Tibial artery (tissue), 4 donors: Measurements from ENCODE around the gene MYEF2.
A peak's percentile ranks its signal among the peaks of the same experiment; 100 is the strongest.

Experiments used
- DNase-seq, 2 donors: peaks; one replicate each; pipeline ENCODE4 v3.0.0-alpha.2; 2019
- H3K27ac ChIP-seq, 2 donors: fragments of 200-600 bp; sonication (generic) in 1 of 2; 1 replicate in 1 of 2; 2 replicates in 1 of 2; pipeline ENCODE4 v1.5.1; 2018 to 2019; ENCODE audit warnings: mild to moderate bottlenecking in 1 of 2
- H3K27me3 ChIP-seq, 2 donors: fragments of 200-600 bp; sonication (generic) in 1 of 2; one replicate each; pipeline versions ENCODE4 v1.5.1 to v1.6.0; 2016 to 2019
- H3K36me3 ChIP-seq, 3 donors: fragments of 200-600 bp; sonication (generic) in 2 of 3; one replicate each; pipeline ENCODE4 v1.5.1; 2016 to 2019; ENCODE audit warnings: mild to moderate bottlenecking in 2 of 3
- H3K4me1 ChIP-seq, 4 donors: fragments of 200-600 bp; sonication (generic) in 2 of 4; 1 replicate in 3 of 4; 2 replicates in 1 of 4; pipeline ENCODE4 v1.5.1; 2016 to 2019
- H3K4me3 ChIP-seq, 2 donors: fragments of 200-600 bp; sonication (generic) in 1 of 2; 1 replicate in 1 of 2; 2 replicates in 1 of 2; pipeline ENCODE4 v1.5.1; 2018 to 2019; ENCODE audit warnings: mild to moderate bottlenecking in 2 of 2
- H3K9me3 ChIP-seq, 3 donors: fragments of 200-600 bp; sonication (generic) in 1 of 3; one replicate each; pipeline ENCODE4 v1.5.1; 2016 to 2019
- CTCF ChIP-seq, 2 experiments: fragments of 200-600 bp in 1 of 2; fragments of 450-650 bp in 1 of 2; IDR thresholded peaks; one replicate each; pipeline ENCODE4 v1.5.1; 2017 to 2019; ENCODE audit warnings: antibody characterized with exemption in 2 of 2, mild to moderate bottlenecking in 1 of 2, moderate library complexity in 1 of 2
- intact Hi-C: fragments of 100-400 bp; cut with DNase I; formaldehyde crosslinking; loops from one replicate; pipeline ENCODE4 v1.15.0; 2023; ENCODE audit warnings: low total_unique reads

MYEF2 gene

GRCh38 chr15:48205981-48206380 lies 27.9 kb upstream of the MYEF2 start, which contains the start of gene SLC12A1:
Gene SLC12A1, plus strand, starts transcription at chr15:48206302. Its CDS starts 1,418 bp downstream, at chr15:48207720.
- Histone ChIP-seq H3K4me1 (no peaks in the 10 kb centered on the region), H3K4me3 (no peak within 1 kb of the TSS), H3K9me3 (no peaks in the 10 kb centered on the region), H3K27me3 (no peaks in the 10 kb centered on the region), H3K27ac (no peak within 1 kb of the TSS), H3K36me3 (no peaks in the 10 kb centered on the region)
- no peak for TF ChIP-seq CTCF (IDR thresholded peaks at IDR 0.05)
- intact Hi-C loops = no loop called here
- DNase-seq = no peak

GRCh38 chr15:48202068-48202467 lies 24.0 kb upstream of the MYEF2 start:
- Histone ChIP-seq H3K4me1 (no peaks in the 10 kb centered on the region), H3K27me3 (no peaks in the 10 kb centered on the region), H3K27ac (no peak overlapping the region), H3K4me3 (no peak overlapping the region), H3K36me3 (no peaks in the 10 kb centered on the region), H3K9me3 (no peaks in the 10 kb centered on the region)
- no peak for TF ChIP-seq CTCF (IDR thresholded peaks at IDR 0.05)
- no peak for DNase-seq
- intact Hi-C loops = no loop called here

GRCh38 chr15:48191574-48192225 lies 13.6 kb upstream of the MYEF2 start, which contains the start of gene CTXN2:
Gene CTXN2, plus strand, starts transcription at chr15:48191665. Its CDS starts 9,636 bp downstream, at chr15:48201301.
- TF ChIP-seq CTCF (IDR thresholded peaks at IDR 0.05) = no peak
- no peak for DNase-seq

GRCh38 chr15:48190932-48191573 lies 13.0 kb upstream of the MYEF2 start:
- H3K27me3 ChIP-seq = peaks cover 0 to 11% of the 10 kb centered on the region in 2 donors
- H3K27ac ChIP-seq = no peak overlapping the region
- H3K4me1 ChIP-seq = peaks cover 0 to 7% (median 3%) of the 10 kb centered on the region in 4 donors
- no peaks in the 10 kb centered on the region for H3K36me3 ChIP-seq
- no peak overlapping the region for H3K4me3 ChIP-seq
- no peak for TF ChIP-seq CTCF (IDR thresholded peaks at IDR 0.05)
- intact Hi-C loops = no loop called here
- no peaks in the 10 kb centered on the region for H3K9me3 ChIP-seq
- peak; percentile 44 to 68 for DNase-seq

More at GRCh38 chr15:48191574-48192225, 13.6 kb upstream of the MYEF2 start, which contains the start of gene CTXN2:
- Histone ChIP-seq H3K27me3 (peaks cover 0 to 11% of the 10 kb centered on the region in 2 donors), H3K9me3 (no peaks in the 10 kb centered on the region), H3K4me1 (peaks cover 0 to 7% (median 3%) of the 10 kb centered on the region in 4 donors), H3K4me3 (no peak within 1 kb of the TSS), H3K36me3 (no peaks in the 10 kb centered on the region), H3K27ac (no peak within 1 kb of the TSS)
- intact Hi-C loops = no loop called here

- Histone ChIP-seq H3K4me3 (no peak overlapping the region), H3K27ac (no peak overlapping the region), H3K27me3 (peaks cover 0 to under 1% of the 10 kb centered on the region in 2 donors), H3K36me3 (no peaks in the 10 kb centered on the region), H3K4me1 (peaks cover 0 to 4% (median 1%) of the 10 kb centered on the region in 4 donors), H3K9me3 (no peaks in the 10 kb centered on the region)
- no peak for DNase-seq
- intact Hi-C loops = no loop called here
- TF ChIP-seq CTCF (IDR thresholded peaks at IDR 0.05) = no peak
Measured at GRCh38 chr15:48186271-48186670, 8.2 kb upstream of the MYEF2 start.
